A549 (cell line): ENCODE data around the gene SLC9A9.

Experiments used
- CTCF ChIP-seq: fragments of >200 bp; sonication (Bioruptor Twin); formaldehyde crosslinking; IDR thresholded peaks from 3 replicates; pipeline ENCODE4 v1.5.1; 2016
- FOSL2 ChIP-seq, 2 experiments: fragments of 450-650 bp in 1 of 2; fragments of >200 bp in 1 of 2; sonication (Bioruptor Twin) in 1 of 2; formaldehyde crosslinking; IDR thresholded peaks; 2 replicates each; pipeline versions ENCODE4 v1.5.0 to v1.6.1; 2016 to 2020; ENCODE audit warnings: mild to moderate bottlenecking in 1 of 2, moderate library complexity in 1 of 2
- HOXA7 ChIP-seq: fragments of 250-450 bp; sonication (Bioruptor Pico); IDR thresholded peaks from 2 replicates; pipeline ENCODE4 v1.5.0; 2020; ENCODE audit warnings: mild to moderate bottlenecking, moderate library complexity
- POLR2AphosphoS2 ChIP-seq: conservative IDR thresholded peaks from 2 replicates; pipeline ENCODE4 v1.6.1; 2012; ENCODE audit warnings: low read length, improper control_type of control experiment, inconsistent platforms
- REST ChIP-seq: fragments of 200-600 bp; sonication (generic); IDR thresholded peaks from 2 replicates; pipeline ENCODE4 v1.6.1; 2016; ENCODE audit warnings: antibody characterized with exemption, mild to moderate bottlenecking, moderate library complexity

- TF ChIP-seq CTCF, result no peak
- TF ChIP-seq HOXA7 (CRISPR knock-in tag), result no peak
- no peak for TF ChIP-seq FOSL2 (IDR thresholded peaks at IDR 0.05)
- TF ChIP-seq FOSL2 (CRISPR knock-in tag; IDR thresholded peaks at IDR 0.05), result no peak
- TF ChIP-seq POLR2AphosphoS2, result no peak
- TF ChIP-seq REST, result no peak
Observed at GRCh38 chr3:143847787-143848631, at the start of gene SLC9A9.
